HL-60 (cell line): ENCODE results near the gene ANKFN1.

Experiments
- CTCF ChIP-seq: IDR thresholded peaks from one replicate; pipeline ENCODE4 v1.5.1; 2011; ENCODE audit warnings: low read length, control low read depth, inconsistent platforms; ENCODE audit not compliant: insufficient read depth
- GABPA ChIP-seq: IDR thresholded peaks from 2 replicates; pipeline ENCODE4 v1.6.1; 2012; ENCODE audit warnings: low read depth
- POLR2AphosphoS5 ChIP-seq: IDR thresholded peaks from 2 replicates; pipeline ENCODE4 v1.6.1; 2012; ENCODE audit warnings: low read depth
- REST ChIP-seq: IDR thresholded peaks from 2 replicates; pipeline ENCODE4 v1.6.1; 2012; ENCODE audit warnings: low read depth; ENCODE audit not compliant: insufficient replicate concordance
- SPI1 ChIP-seq: IDR thresholded peaks from 2 replicates; pipeline ENCODE4 v1.6.1; 2012; ENCODE audit warnings: low read depth, mild to moderate bottlenecking, borderline replicate concordance

- TF ChIP-seq CTCF (no peak), SPI1 (no peak), REST (no peak), POLR2AphosphoS5 (no peak), GABPA (no peak)
These were observed 164.3 kb downstream of the ANKFN1 start for GRCh38 chr17:56317351-56318208.
